ENCODE data around the gene LTF.

DNA sequence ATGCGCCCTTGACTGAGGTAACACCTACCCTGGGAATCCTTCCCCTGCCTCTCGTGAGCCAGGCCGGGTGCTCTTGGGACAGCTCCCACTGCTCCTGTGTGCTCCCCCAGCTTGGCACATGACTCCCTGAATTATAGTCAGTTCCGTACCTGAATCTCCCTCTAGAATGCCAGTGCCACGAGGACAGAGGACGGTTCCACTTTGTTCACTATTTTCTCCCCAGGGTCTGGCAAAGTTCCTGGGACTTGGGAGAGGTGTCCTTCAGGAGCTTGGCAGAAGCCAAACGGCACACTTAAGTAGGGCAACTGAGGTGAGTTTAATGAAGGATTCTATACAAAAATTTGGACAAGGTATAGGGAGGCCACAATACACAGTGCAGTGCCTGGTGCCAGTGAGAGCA is 67.6 kb downstream of the LTF start:
- TF ChIP-seq, protein P1, sequence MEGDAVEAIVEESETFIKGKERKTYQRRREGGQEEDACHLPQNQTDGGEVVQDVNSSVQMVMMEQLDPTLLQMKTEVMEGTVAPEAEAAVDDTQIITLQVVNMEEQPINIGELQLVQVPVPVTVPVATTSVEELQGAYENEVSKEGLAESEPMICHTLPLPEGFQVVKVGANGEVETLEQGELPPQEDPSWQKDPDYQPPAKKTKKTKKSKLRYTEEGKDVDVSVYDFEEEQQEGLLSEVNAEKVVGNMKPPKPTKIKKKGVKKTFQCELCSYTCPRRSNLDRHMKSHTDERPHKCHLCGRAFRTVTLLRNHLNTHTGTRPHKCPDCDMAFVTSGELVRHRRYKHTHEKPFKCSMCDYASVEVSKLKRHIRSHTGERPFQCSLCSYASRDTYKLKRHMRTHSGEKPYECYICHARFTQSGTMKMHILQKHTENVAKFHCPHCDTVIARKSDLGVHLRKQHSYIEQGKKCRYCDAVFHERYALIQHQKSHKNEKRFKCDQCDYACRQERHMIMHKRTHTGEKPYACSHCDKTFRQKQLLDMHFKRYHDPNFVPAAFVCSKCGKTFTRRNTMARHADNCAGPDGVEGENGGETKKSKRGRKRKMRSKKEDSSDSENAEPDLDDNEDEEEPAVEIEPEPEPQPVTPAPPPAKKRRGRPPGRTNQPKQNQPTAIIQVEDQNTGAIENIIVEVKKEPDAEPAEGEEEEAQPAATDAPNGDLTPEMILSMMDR (IDR thresholded peaks at IDR 0.05 in 2 of 3, conservative IDR thresholded peaks at IDR 0.05 in 1 of 3; ENCODE audit: borderline replicate concordance in 1 of 3, insufficient read depth in 1 of 3, low read depth in 2 of 3, low read length in 2 of 3) = no peak
- TF ChIP-seq POLR2A (IDR thresholded peaks at IDR 0.05; ENCODE audit: borderline replicate concordance, extremely low read depth, insufficient read depth, insufficient read length) (no peak), RAD21 (IDR thresholded peaks at IDR 0.05; ENCODE audit: low read depth) (no peak)
- TF ChIP-seq, protein P2, sequence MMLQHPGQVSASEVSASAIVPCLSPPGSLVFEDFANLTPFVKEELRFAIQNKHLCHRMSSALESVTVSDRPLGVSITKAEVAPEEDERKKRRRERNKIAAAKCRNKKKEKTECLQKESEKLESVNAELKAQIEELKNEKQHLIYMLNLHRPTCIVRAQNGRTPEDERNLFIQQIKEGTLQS (IDR thresholded peaks at IDR 0.05) = no peak
